Heart left ventricle (tissue), 13 donors: ENCODE measurements around the gene FANCE.

Source experiments
- CTCF ChIP-seq, 12 donors: fragments of 200-600 bp; sonication (generic) in 4 of 12; IDR thresholded peaks; one replicate each; pipeline versions ENCODE4 v1.5.0 to v1.8.0; 2018 to 2022; ENCODE audit warnings: antibody characterized with exemption in 12 of 12, mild to moderate bottlenecking in 5 of 12
- POLR2A ChIP-seq, 2 donors: fragments of 450-650 bp; IDR thresholded peaks; one replicate each; pipeline ENCODE4 v1.6.1; 2017; ENCODE audit warnings: antibody characterized with exemption in 2 of 2, mild to moderate bottlenecking in 2 of 2, moderate library complexity in 2 of 2
- donor health status: ischemic (EF 13 %, LVEDD 7.1; RV severe dilation, severe dysfunction).
- donor health status: DM: no; HTN: yes; CAD: no.
- donor health status: DM: no; HTN: no; CAD: no.
- donor health status: ischemic (EF 25% LVEDD 6.9; RV normal size, moderate dysfunction).
- donor health status: ischemic (EF 25% LVEDD 5.7; RV mildly dilated, moderate dysfunction).
- donor health status: ischemic (EF 35%, LVEDD 5.7; RV mildly dilated, moderate dysfunction).
- donor health status: nonischemic (EF 11% LVEDD 7.7; RV severe dilation, severe dysfunction).
- donor health status: DM: yes; HTN: yes; CAD: no.
- donor health status: PGD.
- donor health status: ischemic (EF 29% LVEDD 5.4; RV normal size, mild dysfunction).
- donor health status: nonischemic (EF 23%, LVEDD 6.1; RV moderate dilation, normal function).

- TF ChIP-seq POLR2A (IDR thresholded peaks at IDR 0.05) (no peak), CTCF (IDR thresholded peaks at IDR 0.05) (no peak)
Observed at GRCh38 chr6:35475573-35475972, 23.4 kb downstream of the FANCE start.
